ENCODE measurements around the gene ASGR1. TPM values are rescaled to one million over a fixed set of nuclear protein-coding genes. Genes with fewer than 3 reads are reported as not detected.
A peak's percentile ranks its signal among the peaks of the same experiment; 100 is the strongest.

Gene ASGR1
- total RNA-seq, 2 donors from 2014 or later, result 6.8 to 14.2 TPM

DNA sequence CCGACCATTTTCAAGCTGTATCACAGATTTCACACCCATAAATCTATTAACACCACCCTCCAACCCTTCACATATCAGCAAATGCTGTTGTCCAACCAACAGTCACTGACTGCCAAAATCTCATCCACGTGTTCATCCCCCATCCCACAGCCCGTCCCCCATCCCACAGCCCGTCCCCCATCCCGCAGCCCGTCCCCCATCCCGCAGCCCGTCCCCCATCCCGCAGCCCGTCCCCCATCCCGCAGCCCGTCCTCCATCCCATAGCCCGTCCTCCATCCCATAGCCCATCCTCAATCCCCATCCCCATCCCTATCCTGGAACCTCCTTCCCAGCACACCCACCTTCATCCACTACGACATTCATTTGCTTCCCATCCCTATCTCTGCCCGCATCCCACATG lies 26.4 kb upstream of the ASGR1 start:
- peak overlapping the region; percentile 84 for H3K4me3 ChIP-seq (ENCODE audit: low read length)
- Mint-ChIP-seq H3K4me3 (peak overlapping the region; percentile 62), H3K4me1 (peaks cover 13% of the 10 kb centered on the region), H3K36me3 (ENCODE audit: low read depth) (peaks cover 17% of the 10 kb centered on the region), H3K27me3 (ENCODE audit: insufficient read depth) (peaks cover 20% of the 10 kb centered on the region), H3K9me3 (no peaks in the 10 kb centered on the region), H3K27ac (peak overlapping the region; percentile 54)
- peaks cover 21% of the 10 kb centered on the region for H3K36me3 ChIP-seq (ENCODE audit: control insufficient read depth, insufficient read depth, low read length)
- H3K4me1 ChIP-seq (ENCODE audit: control insufficient read depth, insufficient read depth, low read length), result peaks cover 4% of the 10 kb centered on the region
- TF ChIP-seq, protein P1, sequence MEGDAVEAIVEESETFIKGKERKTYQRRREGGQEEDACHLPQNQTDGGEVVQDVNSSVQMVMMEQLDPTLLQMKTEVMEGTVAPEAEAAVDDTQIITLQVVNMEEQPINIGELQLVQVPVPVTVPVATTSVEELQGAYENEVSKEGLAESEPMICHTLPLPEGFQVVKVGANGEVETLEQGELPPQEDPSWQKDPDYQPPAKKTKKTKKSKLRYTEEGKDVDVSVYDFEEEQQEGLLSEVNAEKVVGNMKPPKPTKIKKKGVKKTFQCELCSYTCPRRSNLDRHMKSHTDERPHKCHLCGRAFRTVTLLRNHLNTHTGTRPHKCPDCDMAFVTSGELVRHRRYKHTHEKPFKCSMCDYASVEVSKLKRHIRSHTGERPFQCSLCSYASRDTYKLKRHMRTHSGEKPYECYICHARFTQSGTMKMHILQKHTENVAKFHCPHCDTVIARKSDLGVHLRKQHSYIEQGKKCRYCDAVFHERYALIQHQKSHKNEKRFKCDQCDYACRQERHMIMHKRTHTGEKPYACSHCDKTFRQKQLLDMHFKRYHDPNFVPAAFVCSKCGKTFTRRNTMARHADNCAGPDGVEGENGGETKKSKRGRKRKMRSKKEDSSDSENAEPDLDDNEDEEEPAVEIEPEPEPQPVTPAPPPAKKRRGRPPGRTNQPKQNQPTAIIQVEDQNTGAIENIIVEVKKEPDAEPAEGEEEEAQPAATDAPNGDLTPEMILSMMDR (conservative IDR thresholded peaks at IDR 0.05), result no peak
- H3K27me3 ChIP-seq (ENCODE audit: control insufficient read depth, insufficient read depth, low read length, poor library complexity, severe bottlenecking), result no peaks in the 10 kb centered on the region
- H3K9ac ChIP-seq (ENCODE audit: extremely low read depth, low read length, poor library complexity, severe bottlenecking), result no peak overlapping the region
- DNase-seq, result peak; percentile 49
- no peaks in the 10 kb centered on the region for H3K9me3 ChIP-seq (ENCODE audit: control insufficient read depth, low read length)
- WGBS, 2 experiments (ENCODE audit: insufficient coverage in 1 of 2, insufficient read length in 1 of 2), result 54% methylated on average over 4 to 12 of the region's 15 CpGs
- H3K27ac ChIP-seq (ENCODE audit: low read depth, low read length), result peak overlapping the region; percentile 92

DNA sequence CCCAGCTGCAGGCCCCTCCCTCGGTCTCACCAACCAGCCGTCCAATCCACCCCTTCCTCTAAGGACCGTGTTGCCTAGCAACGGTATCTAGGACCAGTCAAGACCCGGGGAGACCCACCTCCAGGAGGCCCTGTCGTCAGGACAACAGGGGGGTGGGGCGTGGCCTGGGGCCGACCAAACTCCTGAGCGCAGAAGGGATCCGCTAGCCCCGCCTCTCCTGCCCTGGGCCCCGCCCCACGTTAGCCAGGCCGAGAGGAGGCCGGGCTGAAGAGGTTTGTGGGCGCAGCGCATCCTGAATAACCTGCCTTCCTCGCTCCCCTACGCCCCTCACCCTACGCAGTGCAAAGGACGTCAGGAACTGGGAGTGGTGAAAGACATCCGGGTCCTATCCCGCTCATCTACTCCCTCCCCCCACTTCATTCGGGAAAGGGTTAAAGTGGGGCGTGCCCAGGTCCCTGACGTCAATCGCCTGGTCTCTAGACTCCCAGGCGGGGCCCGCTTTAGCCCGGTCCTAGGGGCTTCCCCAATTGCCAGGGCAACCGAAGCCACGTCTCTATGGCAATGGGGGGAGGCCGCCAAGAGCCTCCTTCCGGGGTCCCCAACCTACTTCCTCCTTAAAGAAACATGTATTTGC lies 25.8 kb upstream of the ASGR1 start:
- 1 to 2% methylated on average over 17 to 34 of the region's 34 CpGs for WGBS, 2 experiments (ENCODE audit: insufficient coverage in 1 of 2, insufficient read length in 1 of 2)
- no peaks in the 10 kb centered on the region for H3K9me3 ChIP-seq (ENCODE audit: control insufficient read depth, low read length)
- TF ChIP-seq, protein P1 (conservative IDR thresholded peaks at IDR 0.05), result no peak
- Mint-ChIP-seq H3K4me1 (peaks cover 13% of the 10 kb centered on the region), H3K9me3 (no peaks in the 10 kb centered on the region), H3K4me3 (peak overlapping the region; percentile 62), H3K36me3 (ENCODE audit: low read depth) (peaks cover 20% of the 10 kb centered on the region), H3K27me3 (ENCODE audit: insufficient read depth) (peaks cover 20% of the 10 kb centered on the region), H3K27ac (peak overlapping the region; percentile 54)
- H3K9ac ChIP-seq (ENCODE audit: extremely low read depth, low read length, poor library complexity, severe bottlenecking), result peak overlapping the region; percentile 25
- H3K27ac ChIP-seq (ENCODE audit: low read depth, low read length), result peak overlapping the region; percentile 92
- peaks cover 4% of the 10 kb centered on the region for H3K4me1 ChIP-seq (ENCODE audit: control insufficient read depth, insufficient read depth, low read length)
- peak; percentile 99 for DNase-seq
- peak overlapping the region; percentile 84 for H3K4me3 ChIP-seq (ENCODE audit: low read length)
- H3K36me3 ChIP-seq (ENCODE audit: control insufficient read depth, insufficient read depth, low read length), result peaks cover 21% of the 10 kb centered on the region
- H3K27me3 ChIP-seq (ENCODE audit: control insufficient read depth, insufficient read depth, low read length, poor library complexity, severe bottlenecking), result no peaks in the 10 kb centered on the region

DNA sequence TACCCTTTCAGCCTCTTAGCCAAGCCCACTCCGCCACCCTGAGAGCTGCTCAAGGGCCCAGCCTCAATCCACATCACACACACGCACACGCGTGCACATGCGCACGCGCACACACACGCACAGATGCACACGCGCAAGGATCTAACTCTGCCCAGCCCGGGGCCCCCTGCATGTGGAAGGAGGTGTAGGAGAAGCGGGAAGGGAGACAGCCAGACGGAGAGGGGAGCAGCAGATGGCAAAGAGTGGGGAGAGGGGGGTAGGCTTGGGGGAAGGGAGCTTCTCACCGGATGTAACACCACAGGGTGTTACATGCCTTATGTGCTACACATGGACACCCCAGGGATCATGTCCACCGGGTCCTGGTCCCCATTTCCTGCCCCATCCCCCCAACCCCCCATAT lies 25.2 kb upstream of the ASGR1 start:
- Mint-ChIP-seq H3K27ac (peak overlapping the region; percentile 54), H3K4me3 (peak overlapping the region; percentile 62), H3K4me1 (peaks cover 13% of the 10 kb centered on the region), H3K36me3 (ENCODE audit: low read depth) (peaks cover 20% of the 10 kb centered on the region), H3K27me3 (ENCODE audit: insufficient read depth) (peaks cover 20% of the 10 kb centered on the region), H3K9me3 (no peaks in the 10 kb centered on the region)
- Histone ChIP-seq H3K36me3 (ENCODE audit: control insufficient read depth, insufficient read depth, low read length) (peaks cover 21% of the 10 kb centered on the region), H3K27me3 (ENCODE audit: control insufficient read depth, insufficient read depth, low read length, poor library complexity, severe bottlenecking) (no peaks in the 10 kb centered on the region), H3K4me1 (ENCODE audit: control insufficient read depth, insufficient read depth, low read length) (peaks cover 4% of the 10 kb centered on the region), H3K9me3 (ENCODE audit: control insufficient read depth, low read length) (no peaks in the 10 kb centered on the region), H3K27ac (ENCODE audit: low read depth, low read length) (peak overlapping the region; percentile 92), H3K9ac (ENCODE audit: extremely low read depth, low read length, poor library complexity, severe bottlenecking) (peak overlapping the region; percentile 25), H3K4me3 (ENCODE audit: low read length) (peak overlapping the region; percentile 84)
- no peak for DNase-seq
- WGBS, 2 experiments (ENCODE audit: insufficient coverage in 1 of 2, insufficient read length in 1 of 2), result 91 to 98% methylated on average over 9 to 15 of the region's 15 CpGs
- TF ChIP-seq, protein P1 (conservative IDR thresholded peaks at IDR 0.05), result no peak

Measured in endodermal cell (in vitro differentiated cells).